ENCODE results near the gene USE1.

- TF ChIP-seq EZH2 (IDR thresholded peaks at IDR 0.05) (no peak), POLR2AphosphoS5 (IDR thresholded peaks at IDR 0.05; ENCODE audit: borderline replicate concordance, low read depth, low read length) (no peak)
Measured at GRCh38 chr19:17248011-17248776, 33.0 kb downstream of the USE1 start.
